H1 (cell line): ENCODE results near the gene NNMT.

ENCODE experiments used
- CTCF ChIP-seq, 3 experiments: IDR thresholded peaks; 1 replicate in 2 of 3; 2 replicates in 1 of 3; pipeline versions ENCODE4 v1.5.1 to v1.6.1; 2011; ENCODE audit warnings: low read length in 3 of 3, mild to moderate bottlenecking in 3 of 3, inconsistent platforms in 2 of 3, low read depth in 1 of 3, moderate library complexity in 1 of 3; ENCODE audit not compliant: insufficient read depth in 1 of 3; ENCODE audit errors: control extremely low read depth in 1 of 3
- HDAC2 ChIP-seq, 2 experiments: fragments of 300-600 bp in 1 of 2; sonication (generic) in 1 of 2; IDR thresholded peaks; 2 replicates each; pipeline ENCODE4 v1.6.1; 2011 to 2012; ENCODE audit warnings: low read depth in 2 of 2, low read length in 2 of 2, mild to moderate bottlenecking in 2 of 2, moderate library complexity in 2 of 2, borderline replicate concordance in 1 of 2, inconsistent platforms in 1 of 2

DNA sequence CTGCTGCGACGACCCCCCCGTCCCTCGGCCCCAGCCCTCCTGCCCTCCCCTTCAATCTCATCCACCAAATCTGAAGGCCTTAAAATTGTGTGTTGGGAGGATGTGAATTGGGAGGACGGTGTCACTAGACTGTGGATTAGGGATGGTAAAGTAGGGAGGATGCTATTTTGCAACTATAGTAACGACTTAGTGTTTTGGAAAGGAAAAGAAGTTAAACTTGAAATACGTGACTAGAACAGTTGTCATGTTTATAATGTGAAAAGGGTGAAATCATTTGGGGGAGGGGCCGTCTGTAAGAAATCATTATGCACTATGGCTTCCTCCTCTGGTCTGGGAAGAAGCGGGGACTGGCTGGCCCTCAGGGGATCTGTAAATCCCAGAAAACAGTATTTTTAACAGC lies 43.4 kb upstream of the NNMT start:
- TF ChIP-seq HDAC2 (IDR thresholded peaks at IDR 0.05; ENCODE audit: borderline replicate concordance in 1 of 2, low read depth in 2 of 2, low read length in 2 of 2), result no peak
- TF ChIP-seq CTCF (IDR thresholded peaks at IDR 0.05; ENCODE audit: control extremely low read depth in 1 of 3, insufficient read depth in 1 of 3, low read depth in 1 of 3, low read length in 3 of 3), result no peak
